NCI-H1436 (cell line): Measurements from ENCODE around the gene LIN52.
"Not testable (repeated sequence)": the region's sequence is repeated elsewhere in the genome, so short reads cannot be mapped to it uniquely, and the experiment has no call there.

Experiments used
- DNase-seq: peaks from one replicate; lab custom pipeline; 2025; lab: John Stamatoyannopoulos, UW

LIN52 gene

DNA sequence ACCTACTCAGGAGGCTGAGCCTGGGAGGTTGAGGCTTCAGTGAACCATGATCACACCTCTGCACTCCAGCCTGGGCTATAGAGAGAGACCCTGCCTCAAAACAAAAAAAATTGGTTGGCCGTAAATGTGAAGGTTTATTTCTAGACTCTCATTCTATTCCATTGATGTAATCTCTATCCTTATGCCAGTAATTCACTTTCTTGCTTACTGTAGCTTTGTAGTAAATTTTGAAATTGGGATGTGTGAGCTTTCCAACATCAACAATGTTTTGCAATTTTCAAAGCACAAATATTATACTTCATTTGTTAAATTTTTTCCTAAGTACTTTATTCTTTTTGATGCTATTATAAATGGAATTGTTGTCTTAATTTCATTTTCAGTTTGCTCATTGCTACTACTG lies 24.6 kb downstream of the LIN52 start:
- no peak for DNase-seq

DNA sequence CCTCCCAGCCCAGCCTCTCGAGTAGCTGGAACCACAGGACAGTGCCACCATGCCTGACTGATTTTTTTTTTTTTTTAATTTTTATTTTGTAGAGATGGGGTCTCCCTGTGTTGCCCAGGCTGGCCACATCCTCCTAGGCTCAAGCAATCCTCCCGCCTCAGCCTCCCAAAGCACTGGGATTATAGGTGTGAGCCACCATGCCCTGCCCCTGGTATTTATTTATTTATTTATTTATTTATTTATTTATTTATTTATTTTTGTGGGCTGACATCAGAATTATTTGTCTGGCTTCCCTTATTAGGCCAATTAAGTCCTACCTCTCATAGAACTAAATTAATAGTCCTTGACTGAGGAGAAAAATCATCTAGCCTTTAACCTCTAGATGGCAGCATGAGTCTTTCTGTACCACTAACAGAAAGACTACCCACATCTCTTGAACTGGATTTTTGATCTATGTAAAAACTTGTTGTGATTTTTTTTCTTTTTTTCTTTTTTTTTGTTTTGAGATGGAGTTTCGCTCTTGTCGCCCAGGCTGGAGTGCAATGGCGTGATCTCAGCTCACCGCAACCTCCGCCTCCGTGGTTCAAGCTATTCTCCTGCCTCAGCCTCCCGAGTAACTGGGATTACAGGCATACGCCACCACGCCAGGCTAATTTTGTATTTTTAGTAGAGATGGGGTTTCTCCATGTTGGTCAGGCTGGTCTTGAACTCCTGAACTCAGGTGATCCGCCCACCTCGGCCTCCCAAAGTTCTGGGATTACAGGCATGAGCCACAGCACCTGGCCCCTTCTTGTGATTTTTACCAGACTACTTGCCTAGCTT lies 26.9 kb downstream of the LIN52 start:
- peak; percentile 48 for DNase-seq

DNA sequence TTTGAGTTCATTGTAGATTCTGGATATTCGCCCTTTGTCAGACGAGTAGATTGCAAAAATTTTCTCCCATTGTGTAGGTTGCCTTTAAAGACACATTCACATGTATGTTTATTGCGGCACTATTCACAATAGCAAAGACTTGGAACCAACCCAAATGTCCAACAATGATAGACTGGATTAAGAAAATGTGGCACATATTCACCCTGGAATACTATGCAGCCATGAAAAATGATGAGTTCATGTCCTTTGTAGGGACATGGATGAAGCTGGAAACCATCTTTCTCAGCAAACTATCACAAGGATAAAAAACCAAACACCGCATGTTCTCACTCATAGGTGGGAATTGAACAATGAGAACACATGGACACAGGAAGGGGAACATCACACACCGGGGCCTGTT lies 40.7 kb downstream of the LIN52 start:
- DNase-seq = not testable (repeated sequence)

DNA sequence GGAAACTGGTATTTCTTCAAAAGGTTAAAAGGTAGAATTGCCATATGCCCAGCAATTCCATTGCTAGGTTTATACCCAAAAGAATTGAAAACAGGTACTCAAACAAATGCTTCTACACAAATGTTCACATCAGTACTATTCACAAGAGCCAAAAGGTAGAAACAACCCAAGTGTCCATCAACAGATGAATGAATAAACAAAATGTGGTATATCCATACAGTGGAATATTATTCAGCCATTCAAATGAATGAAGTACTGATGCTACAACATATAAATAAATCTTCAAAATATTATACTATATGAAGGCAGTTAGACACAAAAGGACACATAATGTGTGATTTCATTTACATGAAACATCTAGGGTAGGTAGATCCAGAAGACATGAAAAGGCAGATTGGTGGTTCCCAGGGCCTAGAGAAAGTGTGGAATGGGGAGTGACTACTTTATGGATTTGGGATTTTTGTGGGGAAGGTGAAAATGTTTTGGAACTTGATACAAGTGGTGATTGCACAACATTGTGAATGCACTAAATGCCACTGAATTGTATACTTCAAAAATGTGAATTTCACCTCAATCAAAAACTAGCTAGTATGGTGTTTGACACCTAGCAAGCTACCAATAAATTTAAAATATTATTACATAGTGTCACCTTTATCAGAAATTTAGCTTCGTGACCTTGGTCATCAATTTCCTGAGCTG lies 41.7 kb downstream of the LIN52 start:
- DNase-seq = no peak

DNA sequence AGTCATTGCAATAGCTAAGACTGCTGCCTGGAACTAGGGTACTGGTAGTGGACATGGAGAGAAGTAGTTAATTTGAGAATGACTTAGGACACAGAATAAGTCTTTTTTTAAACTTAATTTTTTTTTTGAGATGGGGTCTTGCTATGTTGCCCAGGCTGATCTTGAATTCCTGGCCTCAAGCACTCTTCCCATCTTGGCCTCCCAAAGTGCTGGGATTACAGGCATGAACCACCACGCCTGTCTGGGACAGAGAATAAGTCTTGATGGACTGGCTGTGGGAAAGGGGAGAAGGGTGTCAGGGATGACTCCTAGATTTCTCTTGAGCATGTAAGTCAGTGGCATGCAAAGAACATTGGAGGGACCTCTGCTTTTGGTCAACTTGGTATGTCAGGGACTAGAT lies 42.9 kb downstream of the LIN52 start:
- DNase-seq = no peak

DNA sequence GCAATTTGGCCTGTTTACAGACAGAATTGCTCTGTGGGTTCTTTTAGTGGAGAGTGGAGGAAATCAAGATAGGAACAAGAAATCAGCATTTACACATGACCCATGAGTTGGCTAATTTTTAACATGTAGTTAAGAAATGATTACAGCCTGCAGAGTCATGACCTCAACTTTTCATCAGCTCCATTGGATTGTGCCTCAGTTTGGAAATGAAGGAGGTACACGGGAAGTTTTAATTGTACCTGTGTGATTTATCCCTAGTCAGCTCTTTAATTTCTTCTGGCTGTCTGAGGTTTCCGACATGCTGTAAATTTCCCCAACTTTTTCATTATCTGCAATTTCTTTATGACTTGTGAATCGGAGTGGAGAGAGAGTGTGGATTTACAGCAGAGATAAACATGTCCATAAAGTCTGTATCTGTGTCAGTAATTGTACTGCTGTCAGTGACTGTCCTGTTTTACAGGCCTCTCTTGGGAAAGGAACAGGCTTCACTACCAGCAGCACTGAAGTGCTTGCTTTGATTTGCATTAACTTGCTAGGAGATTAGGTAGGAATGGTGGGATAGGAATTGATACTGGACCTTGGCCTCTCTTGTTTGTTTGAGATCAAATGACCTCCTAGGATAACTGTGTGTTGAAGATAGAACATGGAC lies 49.2 kb downstream of the LIN52 start:
- DNase-seq = no peak

DNA sequence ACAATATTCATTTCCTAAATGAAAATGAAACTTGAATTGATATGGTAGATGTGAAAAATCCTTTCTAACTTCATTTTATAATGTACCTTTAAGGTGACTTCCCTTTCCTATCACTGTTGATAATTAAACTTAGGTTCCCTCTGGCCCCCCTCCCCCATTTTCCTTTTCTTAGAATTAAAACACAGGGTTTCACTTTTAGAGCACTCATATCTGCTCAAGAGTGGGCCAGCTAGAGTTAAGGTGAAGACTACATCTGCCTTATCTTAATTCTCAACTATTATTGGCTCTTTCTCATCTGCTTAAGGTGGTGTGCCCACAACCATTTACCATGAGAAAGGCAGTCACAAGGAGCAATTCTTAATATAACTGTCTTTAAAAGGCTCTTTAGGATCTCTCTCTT lies 49.7 kb downstream of the LIN52 start:
- DNase-seq = no peak

DNA sequence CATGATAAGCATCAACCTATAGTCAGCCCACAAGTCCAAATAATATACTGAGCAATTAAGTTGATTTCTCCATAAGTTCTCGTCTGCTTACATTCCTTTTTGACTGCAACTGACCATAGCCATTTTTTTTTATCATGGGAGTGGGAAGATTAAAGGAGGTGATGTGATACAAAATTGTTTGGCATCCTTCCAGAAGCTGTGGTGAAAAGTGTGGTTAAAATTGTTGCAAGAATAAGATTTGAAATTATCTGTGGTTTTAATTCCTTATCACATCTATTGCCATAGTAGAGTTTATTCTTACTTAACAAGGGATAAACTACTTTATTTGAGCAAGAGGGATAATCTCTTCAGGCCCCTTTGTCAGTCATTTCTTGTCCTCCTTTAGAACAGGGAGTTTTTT lies 50.7 kb downstream of the LIN52 start:
- DNase-seq = no peak

DNA sequence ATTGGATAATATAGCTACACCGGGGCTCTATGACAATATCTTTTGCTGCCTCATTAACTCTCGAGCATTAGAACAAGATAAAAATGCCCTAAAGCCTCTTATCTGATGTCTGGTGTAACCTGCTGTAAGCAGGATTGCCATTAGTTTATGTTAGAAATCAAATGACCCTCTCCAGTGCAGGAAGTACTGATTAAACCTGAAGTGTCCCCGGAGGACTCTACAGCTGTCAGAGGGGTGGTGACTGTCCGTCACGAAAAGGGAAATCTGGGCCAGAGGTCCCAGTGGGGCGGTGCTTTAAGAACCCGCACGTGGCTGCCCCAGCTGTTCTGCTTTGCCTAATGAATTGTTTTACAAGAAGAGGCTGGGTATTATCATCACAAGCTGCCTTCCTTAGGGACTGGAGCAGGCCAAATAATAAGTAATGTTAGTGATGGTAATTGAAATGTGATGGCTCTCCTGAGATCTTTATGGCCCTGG lies 55.7 kb downstream of the LIN52 start:
- peak; percentile 92 for DNase-seq

DNA sequence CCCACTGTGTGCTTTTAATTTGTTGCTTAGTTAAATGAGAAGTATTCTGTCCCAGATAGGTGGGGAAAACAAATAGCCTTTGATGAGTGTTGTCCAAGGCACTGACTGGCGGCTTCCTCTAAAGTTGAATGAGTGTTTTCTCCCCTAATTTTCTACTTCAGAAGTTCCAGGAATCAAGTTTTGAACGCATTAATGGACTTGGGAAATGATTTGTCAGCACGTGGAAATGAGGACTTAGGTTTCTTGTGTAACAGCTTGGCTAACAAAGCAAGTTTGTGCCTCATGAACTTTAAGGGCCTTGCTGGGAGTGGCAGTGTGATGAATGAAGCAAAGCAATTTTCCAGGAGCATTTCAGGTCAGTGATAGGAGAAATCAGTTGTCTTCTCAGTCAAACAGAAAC lies 56.9 kb downstream of the LIN52 start:
- no peak for DNase-seq

DNA sequence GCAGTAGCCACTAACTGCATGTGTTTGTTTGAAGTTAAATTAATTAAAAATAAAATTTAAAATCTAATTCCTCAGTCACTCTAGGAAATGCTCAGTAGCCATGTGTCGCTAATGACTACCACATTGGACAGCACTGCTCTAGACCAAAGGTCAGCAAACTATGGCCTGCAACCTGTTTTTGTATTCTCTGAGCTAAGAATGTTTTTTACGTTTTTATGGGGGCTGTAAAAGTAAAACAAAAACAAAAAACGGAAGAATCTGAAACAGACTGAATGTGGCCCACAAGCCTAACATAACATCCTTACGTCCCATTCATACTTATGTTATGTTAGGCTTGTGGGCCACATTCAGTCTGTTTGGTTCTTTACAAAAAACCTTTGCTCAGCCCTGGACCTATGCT lies 57.8 kb downstream of the LIN52 start:
- DNase-seq = no peak

DNA sequence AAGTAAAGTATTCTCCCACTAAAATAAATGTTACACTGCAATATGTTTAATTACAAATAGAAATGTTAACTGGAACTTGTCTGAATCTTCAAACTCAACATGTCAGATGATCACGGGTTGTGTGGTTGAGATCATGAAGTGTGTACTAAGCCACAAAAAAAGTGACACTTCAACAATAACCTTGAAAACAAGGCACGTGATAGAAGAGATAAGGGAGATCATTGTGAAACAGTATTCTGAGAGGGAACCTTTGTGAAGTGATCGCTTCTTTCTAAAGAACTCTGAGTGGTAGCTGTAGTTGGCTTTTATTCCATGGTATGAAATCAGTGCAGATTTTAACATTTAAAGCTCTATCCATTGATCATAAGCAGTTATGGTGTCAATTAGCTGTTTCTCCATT lies 60.0 kb downstream of the LIN52 start:
- no peak for DNase-seq

DNA sequence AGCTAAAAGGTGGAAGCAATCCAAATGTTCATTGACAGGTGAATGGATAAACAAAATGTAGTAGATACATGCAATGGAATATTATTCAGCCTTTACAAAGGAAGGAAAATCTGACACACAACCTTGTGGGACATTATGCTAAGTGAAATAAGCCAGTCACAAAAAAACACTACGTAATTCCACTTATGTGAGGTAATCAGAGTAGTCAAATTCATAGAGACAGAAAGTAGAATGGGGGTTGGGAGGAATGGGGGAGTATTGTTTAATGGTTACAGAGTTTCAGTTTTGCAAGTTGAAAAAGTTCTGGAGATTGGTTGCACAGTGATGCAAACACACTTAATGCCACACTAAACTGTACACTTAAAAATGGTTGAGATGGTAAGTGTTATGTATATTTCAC lies 62.8 kb downstream of the LIN52 start:
- no peak for DNase-seq

DNA sequence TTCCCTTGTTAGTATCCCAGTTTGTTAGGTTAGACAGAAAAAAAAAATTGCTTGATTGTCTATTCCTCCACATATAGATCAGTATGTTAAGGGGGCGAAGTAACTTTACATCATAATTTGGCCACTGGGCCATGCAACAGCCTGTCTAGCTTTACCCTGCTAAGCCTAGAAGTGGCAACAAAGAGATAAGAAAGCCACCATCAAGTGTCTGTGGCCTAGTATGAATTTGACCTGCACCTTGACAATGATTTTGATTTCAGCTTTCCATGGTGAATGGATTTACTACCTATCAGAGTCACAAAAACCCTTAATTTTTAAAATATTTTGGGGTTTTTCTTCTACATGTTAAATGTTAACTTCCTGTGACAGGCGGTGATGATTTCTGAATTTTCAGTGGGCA lies 63.9 kb downstream of the LIN52 start:
- DNase-seq = no peak

DNA sequence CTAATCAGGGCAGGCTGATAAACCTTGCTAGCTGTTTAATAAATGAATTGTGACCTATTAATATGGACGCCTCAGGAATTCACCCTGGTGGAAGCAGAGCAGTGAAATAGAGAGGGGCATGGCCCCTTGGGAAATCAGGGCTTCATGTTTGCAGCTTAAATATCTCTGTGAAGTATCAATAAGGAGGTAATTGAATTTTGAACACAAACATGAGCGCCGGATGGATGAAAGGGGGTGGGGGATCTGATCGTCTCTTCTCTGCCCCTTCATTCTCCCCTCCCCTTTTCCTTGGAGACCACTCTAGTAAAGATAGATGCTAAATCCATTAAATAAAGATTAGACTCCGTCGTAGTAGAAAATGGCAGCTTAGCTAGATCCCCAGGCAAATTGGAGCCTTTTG lies 70.5 kb downstream of the LIN52 start:
- no peak for DNase-seq

DNA sequence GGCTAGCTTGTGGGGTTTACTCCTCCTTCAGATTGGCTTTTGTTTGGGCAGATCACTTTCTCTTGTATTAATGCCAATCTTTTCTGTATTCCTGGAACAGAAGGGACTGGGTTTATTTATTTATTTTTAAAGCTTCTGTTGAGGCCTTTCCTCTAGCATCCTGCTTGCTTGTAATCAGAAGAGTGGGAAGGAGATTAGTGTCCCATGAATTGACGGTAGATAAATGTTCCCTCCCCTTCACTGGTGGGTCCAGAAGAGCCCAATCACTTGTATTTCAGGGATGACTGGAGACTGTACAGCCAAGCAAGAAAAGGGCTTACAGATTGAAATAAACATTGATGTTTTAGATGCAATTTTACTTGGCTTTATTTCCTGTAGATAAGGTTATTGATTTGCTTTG lies 71.0 kb downstream of the LIN52 start:
- DNase-seq = no peak

DNA sequence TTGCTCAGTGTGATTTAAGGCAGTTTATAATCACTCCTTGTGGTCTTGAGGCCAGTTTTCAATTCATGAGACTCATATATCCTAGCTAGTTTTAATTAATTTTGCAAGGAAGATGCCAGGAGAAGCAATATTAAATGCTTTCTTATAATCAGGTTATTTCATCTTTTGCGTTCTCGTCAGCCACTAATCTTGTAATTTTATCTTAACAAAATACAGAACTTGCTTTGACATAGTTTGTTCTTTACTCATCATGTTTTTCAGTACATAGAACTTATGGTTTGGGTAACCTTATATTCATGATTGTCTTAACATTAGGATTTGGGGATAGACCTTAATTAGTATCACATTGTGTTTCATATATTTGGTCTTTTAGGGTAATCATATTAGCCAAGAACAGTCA lies 76.0 kb downstream of the LIN52 start:
- no peak for DNase-seq

DNA sequence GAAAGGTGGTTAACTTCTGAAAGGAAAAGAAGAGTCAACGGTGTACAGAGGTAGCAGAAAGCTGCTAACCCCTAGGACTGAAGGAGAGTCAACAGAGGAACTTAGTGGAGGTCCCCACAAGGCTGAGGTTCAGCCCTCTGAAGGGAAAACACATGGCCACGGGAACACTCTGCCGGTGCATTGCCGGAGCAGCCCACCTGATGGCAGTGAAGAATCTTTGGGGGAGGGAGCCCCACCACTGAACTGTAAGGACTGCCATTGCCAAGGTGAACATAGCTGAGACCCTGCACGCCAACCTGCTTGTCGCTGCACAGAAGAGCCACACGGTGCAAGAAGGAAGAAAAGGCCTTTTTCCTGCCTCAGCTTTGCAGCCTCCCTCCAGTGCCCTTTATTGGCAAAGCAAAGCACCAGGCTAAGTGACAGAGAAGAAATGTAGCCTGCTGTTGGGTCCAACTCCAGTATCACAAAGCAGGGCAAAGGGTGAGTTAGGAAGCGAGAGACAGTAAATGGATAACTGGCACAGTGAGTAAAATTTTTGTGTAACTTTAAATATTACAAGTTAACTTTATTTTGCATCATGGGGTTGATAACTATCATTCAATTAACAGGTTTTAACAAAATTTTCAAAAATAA lies 76.9 kb downstream of the LIN52 start:
- DNase-seq = no peak

DNA sequence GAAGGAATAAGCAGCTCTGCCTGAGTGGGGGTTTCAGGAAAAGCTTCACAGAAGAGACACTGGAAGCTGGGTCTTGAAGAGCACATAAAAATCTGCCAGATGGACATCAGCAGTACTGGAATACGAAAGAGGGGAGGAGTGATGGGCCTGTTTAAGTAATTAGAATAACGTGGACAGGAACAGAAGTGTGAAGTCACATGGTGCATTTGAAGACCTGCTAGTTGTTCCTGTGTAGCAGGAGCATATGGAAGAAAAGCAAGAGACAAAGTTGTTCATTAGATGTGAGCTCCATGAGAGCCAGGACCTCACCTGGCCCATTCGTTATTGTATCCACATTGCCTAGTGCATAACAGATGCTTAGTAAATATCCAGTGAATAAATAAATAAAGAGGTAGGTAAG lies 85.2 kb downstream of the LIN52 start:
- DNase-seq = no peak

DNA sequence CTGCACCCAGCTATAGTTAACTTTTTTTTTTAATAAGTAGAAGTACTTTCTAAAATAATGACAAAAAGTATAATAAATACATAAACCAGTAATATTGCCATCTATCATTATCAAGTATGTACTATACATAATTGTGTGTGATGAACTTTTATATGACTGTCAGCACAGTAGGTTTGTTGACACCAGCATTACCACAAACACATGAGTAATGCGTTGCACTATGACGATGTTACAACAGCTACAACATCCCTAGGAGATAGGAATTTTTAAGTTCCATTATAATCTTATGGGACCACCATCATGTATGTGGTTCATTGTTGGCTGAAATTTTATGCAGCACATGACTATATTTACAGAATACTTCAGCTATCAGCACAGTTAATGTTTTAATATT lies 91.6 kb downstream of the LIN52 start:
- DNase-seq = no peak

DNA sequence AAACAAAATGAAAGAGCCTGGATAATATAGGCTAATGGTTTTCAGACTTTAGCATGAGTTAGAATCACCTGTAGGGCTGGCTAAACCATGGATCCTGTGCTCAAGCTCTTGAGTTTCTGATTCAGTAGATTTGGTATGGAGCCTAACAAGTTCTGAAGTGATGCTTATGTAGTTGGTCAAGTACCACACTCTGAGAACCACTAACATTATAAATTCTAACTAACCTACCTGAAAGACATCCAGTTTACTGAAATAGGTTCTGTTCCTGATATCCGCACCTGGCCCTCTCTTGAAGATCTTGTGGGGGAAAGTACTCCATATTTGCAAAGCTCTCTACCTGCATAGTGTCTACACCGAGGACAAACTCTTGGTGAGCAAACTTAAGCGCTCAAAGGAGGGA lies 95.1 kb downstream of the LIN52 start:
- DNase-seq = no peak

DNA sequence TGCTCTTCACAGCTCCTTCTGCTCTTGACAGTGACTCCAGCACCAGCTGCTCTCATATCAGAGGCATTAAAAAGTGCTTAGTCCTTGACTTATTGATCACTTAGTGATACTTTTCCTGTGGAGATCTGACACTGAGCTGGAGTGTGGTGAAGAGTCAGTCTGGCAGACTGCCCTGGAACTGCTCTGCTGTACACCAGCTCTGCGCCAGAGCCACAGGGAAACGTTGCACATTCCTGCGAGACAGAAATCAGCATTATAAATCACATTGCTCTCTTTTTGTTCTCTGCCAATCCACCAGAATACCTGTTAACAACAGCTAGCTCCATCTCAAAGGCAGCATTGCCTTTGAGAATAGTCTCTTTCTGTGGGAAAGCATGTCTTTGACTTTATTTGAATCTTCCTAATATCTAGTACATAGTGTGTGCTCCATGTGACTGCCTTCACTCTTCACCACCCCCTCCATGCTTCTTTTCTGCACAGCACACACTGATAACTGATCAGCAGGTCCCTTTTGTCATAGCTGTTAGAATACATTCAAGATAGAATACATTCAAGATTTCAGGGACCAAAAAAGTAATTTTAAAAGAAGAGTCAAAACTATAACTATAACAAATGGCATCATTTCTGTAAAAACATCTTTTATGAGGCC lies 106.3 kb downstream of the LIN52 start:
- no peak for DNase-seq
